NT2/D1 (cell line): ENCODE measurements around the gene FGF18.
"Not testable (repeated sequence)": the region's sequence is repeated elsewhere in the genome, so short reads cannot be mapped to it uniquely, and the experiment has no call there.

ENCODE experiments used
- SUZ12 ChIP-seq: IDR thresholded peaks from 2 replicates; pipeline ENCODE4 v1.6.1; 2011; ENCODE audit not compliant: insufficient read length, insufficient read depth; ENCODE audit errors: extremely low read depth
- YY1 ChIP-seq: IDR thresholded peaks from 2 replicates; pipeline ENCODE4 v1.6.1; 2011; ENCODE audit not compliant: insufficient read length, insufficient read depth
- ZNF274 ChIP-seq: IDR thresholded peaks from 2 replicates; pipeline ENCODE4 v1.6.1; 2011; ENCODE audit warnings: mild to moderate bottlenecking, low read depth, low read length

DNA sequence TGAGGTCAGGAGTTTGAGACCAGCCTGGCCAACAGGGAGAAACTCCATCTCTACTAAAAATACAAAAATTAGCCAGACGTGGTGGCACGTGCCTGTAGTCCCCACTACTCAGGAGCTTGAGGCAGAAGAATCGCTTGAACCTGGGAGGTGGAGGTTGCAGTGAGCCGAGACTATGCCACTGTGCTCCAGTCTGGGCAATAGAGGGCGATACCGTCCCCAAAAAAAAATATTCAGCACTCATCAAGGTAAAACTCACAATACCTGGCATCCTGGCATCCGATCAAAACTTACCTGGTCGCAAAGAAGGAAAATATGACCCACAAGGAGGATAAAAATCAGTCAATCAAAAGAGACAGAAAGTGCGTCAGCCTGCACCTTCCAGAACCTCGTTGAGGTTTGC is 48.6 kb upstream of the FGF18 start:
- TF ChIP-seq YY1, SUZ12, ZNF274: not testable (repeated sequence)
